ENCODE measurements around the gene MSI2. TPM values are rescaled to one million over a fixed set of nuclear protein-coding genes. Genes with fewer than 3 reads are reported as not detected.

MSI2 gene
- polyA plus RNA-seq, 1 experiment: 9.2 TPM

GRCh38 chr17:57424777-57425188, 168.5 kb downstream of the MSI2 start:
- DNase-seq (ENCODE audit: low read depth): no peak
- Histone ChIP-seq H3K27me3 (ENCODE audit: control insufficient read depth, insufficient read depth, low read length) (no peaks in the 10 kb centered on the region), H3K36me3 (ENCODE audit: control insufficient read depth, insufficient read depth, low read length) (no peaks in the 10 kb centered on the region), H3K4me3 (ENCODE audit: low read depth, low read length) (no peak overlapping the region)
- TF ChIP-seq CTCF (IDR thresholded peaks at IDR 0.05; ENCODE audit: insufficient read depth, low read depth, low read length): no peak
- ChIA-PET POLR2A (no interaction called here), CTCF (interaction anchor here (0.9 to 1.6 kb wide), 3 partner anchors 17 to 23 kb away, joined by 3 to 5 read pairs (median 4); no protein-coding TSS in a partner anchor)

- Histone ChIP-seq H3K27me3 (ENCODE audit: control insufficient read depth, insufficient read depth, low read length) (no peaks in the 10 kb centered on the region), H3K4me3 (ENCODE audit: low read depth, low read length) (no peak overlapping the region), H3K36me3 (ENCODE audit: control insufficient read depth, insufficient read depth, low read length) (no peaks in the 10 kb centered on the region)
- TF ChIP-seq CTCF (IDR thresholded peaks at IDR 0.05; ENCODE audit: insufficient read depth, low read depth, low read length): no peak
- POLR2A ChIA-PET: no interaction called here
- no peak for DNase-seq (ENCODE audit: low read depth)
- CTCF ChIA-PET: interaction anchor here (0.6 kb wide), 1 partner anchor 172 kb away, joined by 3 read pairs; no protein-coding TSS in a partner anchor
These were observed 169.1 kb downstream of the MSI2 start for GRCh38 chr17:57425431-57425830.

- H3K36me3 ChIP-seq (ENCODE audit: control insufficient read depth, insufficient read depth, low read length): no peaks in the 10 kb centered on the region
- POLR2A ChIA-PET: no interaction called here
- H3K27me3 ChIP-seq (ENCODE audit: control insufficient read depth, insufficient read depth, low read length): no peaks in the 10 kb centered on the region
- H3K4me3 ChIP-seq (ENCODE audit: low read depth, low read length): no peak overlapping the region
- no peak for DNase-seq (ENCODE audit: low read depth)
- no peak for TF ChIP-seq CTCF (IDR thresholded peaks at IDR 0.05; ENCODE audit: insufficient read depth, low read depth, low read length)
- CTCF ChIA-PET: interaction anchor here (0.6 kb wide), 1 partner anchor 172 kb away, joined by 3 read pairs; no protein-coding TSS in a partner anchor
These were observed 169.9 kb downstream of the MSI2 start for GRCh38 chr17:57425903-57426880.

GRCh38 chr17:57429966-57430365, 173.6 kb downstream of the MSI2 start:
- no peak overlapping the region for H3K4me3 ChIP-seq (ENCODE audit: low read depth, low read length)
- CTCF ChIA-PET: no interaction called here
- no peak for TF ChIP-seq CTCF (IDR thresholded peaks at IDR 0.05; ENCODE audit: insufficient read depth, low read depth, low read length)
- H3K36me3 ChIP-seq (ENCODE audit: control insufficient read depth, insufficient read depth, low read length): no peaks in the 10 kb centered on the region; the same call in 1 of the 2 replicates
- POLR2A ChIA-PET: no interaction called here
- H3K27me3 ChIP-seq (ENCODE audit: control insufficient read depth, insufficient read depth, low read length): no peaks in the 10 kb centered on the region
- DNase-seq (ENCODE audit: low read depth): no peak

- ChIA-PET POLR2A (no interaction called here), CTCF (no interaction called here)
- DNase-seq (ENCODE audit: low read depth): no peak
- no peak overlapping the region for H3K4me3 ChIP-seq (ENCODE audit: low read depth, low read length)
- no peaks in the 10 kb centered on the region; the same call in 1 of the 2 replicates for H3K36me3 ChIP-seq (ENCODE audit: control insufficient read depth, insufficient read depth, low read length)
- no peak for TF ChIP-seq CTCF (IDR thresholded peaks at IDR 0.05; ENCODE audit: insufficient read depth, low read depth, low read length)
- no peaks in the 10 kb centered on the region for H3K27me3 ChIP-seq (ENCODE audit: control insufficient read depth, insufficient read depth, low read length)
These were observed 175.1 kb downstream of the MSI2 start for GRCh38 chr17:57431415-57431814.
